RPMI7951 (cell line): ENCODE measurements around the gene NEU1. TPM values are rescaled to one million over a fixed set of nuclear protein-coding genes. Genes with fewer than 3 reads are reported as not detected.
"Not testable (repeated sequence)": the region's sequence is repeated elsewhere in the genome, so short reads cannot be mapped to it uniquely, and the experiment has no call there.

Experiments used
- DNase-seq: peaks from one replicate; pipeline ENCODE4 v3.0.0-alpha.2; 2012; ENCODE audit warnings: low read depth
- total RNA-seq: library from RNA; depleted of rRNA; stranded (reverse); fragments of >200 nt; shearing (Covaris generic); gene quantifications from 2 replicates; pipeline ENCODE4 v1.2.3, GENCODE V29; 2014

NEU1 gene
- total RNA-seq, 1 experiment from 2014 or later = 55.3 TPM

- DNase-seq = no peak
Observed at GRCh38 chr6:31874084-31874670, 11.6 kb upstream of the NEU1 start.

GRCh38 chr6:31871046-31871659 lies 8.5 kb upstream of the NEU1 start:
- peak; percentile 26 for DNase-seq

GRCh38 chr6:31870385-31870921 lies 7.8 kb upstream of the NEU1 start:
- DNase-seq = no peak

- DNase-seq = no peak
Observed at GRCh38 chr6:31869343-31869742, 6.7 kb upstream of the NEU1 start.

GRCh38 chr6:31868658-31868971 lies 6.0 kb upstream of the NEU1 start:
- not testable (repeated sequence) for DNase-seq

- no peak for DNase-seq
Observed at GRCh38 chr6:31865205-31866118, 2.8 kb upstream of the NEU1 start.

GRCh38 chr6:31864818-31865204 lies 2.2 kb upstream of the NEU1 start:
- no peak for DNase-seq

GRCh38 chr6:31864123-31864562 lies 1.5 kb upstream of the NEU1 start:
- not testable (repeated sequence) for DNase-seq

GRCh38 chr6:31861919-31862343 lies 690 bp downstream of the NEU1 start:
- DNase-seq = no peak

- DNase-seq = no peak
Observed at GRCh38 chr6:31861150-31861549, 1.5 kb downstream of the NEU1 start.

- no peak for DNase-seq
Observed at GRCh38 chr6:31860349-31860748, 2.3 kb downstream of the NEU1 start.

GRCh38 chr6:31859923-31860322 lies 2.7 kb downstream of the NEU1 start:
- DNase-seq = no peak

- DNase-seq = no peak
Observed at GRCh38 chr6:31858707-31859106, 3.9 kb downstream of the NEU1 start.

- DNase-seq = not testable (repeated sequence)
Observed at GRCh38 chr6:31857774-31858173, 4.8 kb downstream of the NEU1 start.

- DNase-seq = not testable (repeated sequence)
Observed at GRCh38 chr6:31851980-31852718, 10.5 kb downstream of the NEU1 start.

- DNase-seq = no peak
Observed at GRCh38 chr6:31851485-31851832, 11.2 kb downstream of the NEU1 start.

GRCh38 chr6:31850765-31851484 lies 11.7 kb downstream of the NEU1 start:
- no peak for DNase-seq

GRCh38 chr6:31847276-31847978 lies 15.2 kb downstream of the NEU1 start:
- no peak for DNase-seq

GRCh38 chr6:31844507-31844906 lies 18.1 kb downstream of the NEU1 start:
- no peak for DNase-seq

- no peak for DNase-seq
Observed at GRCh38 chr6:31842053-31842452, 20.6 kb downstream of the NEU1 start.

GRCh38 chr6:31839779-31840126 lies 22.9 kb downstream of the NEU1 start:
- DNase-seq = not testable (repeated sequence)
